ENCODE results near the gene MARCKSL1.
A peak's percentile ranks its signal among the peaks of the same experiment; 100 is the strongest.

Gene MARCKSL1

DNA sequence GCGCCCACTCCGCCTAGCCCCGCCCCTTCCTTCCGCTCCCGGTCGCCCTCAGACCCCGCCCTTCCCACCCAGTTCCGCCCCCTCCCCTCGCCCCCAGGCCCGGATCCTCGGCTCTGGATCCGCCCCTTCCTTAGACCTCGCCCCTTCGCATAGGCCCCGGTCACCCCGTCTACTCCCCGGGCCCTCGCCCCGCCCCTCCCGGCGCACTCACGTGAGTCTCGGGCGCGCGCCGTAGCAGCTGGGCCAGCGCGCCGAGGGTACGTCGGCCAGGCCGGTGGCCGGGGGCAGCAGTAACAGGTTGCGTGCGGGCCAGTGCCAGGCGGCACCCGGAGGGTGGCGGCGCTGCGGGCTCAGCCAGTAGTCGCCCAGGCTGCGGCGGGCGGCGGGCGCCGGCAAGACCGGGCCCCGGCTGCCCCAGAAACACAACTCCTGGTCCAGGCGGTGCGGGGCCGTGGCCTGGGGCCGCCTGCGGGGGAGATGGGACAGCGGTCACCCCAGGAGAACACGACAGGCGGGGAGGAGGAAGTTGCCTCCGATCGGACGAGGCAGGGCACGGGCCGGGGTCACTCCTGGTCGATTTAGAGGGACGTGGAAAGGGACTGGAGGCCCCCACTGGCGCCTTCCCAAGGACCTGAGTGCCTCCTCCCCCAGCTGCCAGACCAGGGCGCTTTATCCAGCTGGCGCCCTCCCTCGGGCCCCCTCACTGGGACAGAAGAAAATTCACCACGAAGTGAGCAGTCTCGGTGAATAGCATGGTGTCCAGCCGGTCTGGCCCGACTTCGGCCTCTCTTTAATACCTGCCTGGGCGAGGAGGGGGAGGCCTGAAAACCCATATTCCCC lies 15.6 kb upstream of the MARCKSL1 start:
- H3K36me3 ChIP-seq (ENCODE audit: control insufficient read depth, insufficient read depth, low read length) = no peaks in the 10 kb centered on the region; the same call in 1 of the 2 replicates
- H3K27me3 ChIP-seq (replicated peaks; ENCODE audit: control insufficient read depth, insufficient read depth, low read length) = no peaks in the 10 kb centered on the region
- TF ChIP-seq, protein P1, sequence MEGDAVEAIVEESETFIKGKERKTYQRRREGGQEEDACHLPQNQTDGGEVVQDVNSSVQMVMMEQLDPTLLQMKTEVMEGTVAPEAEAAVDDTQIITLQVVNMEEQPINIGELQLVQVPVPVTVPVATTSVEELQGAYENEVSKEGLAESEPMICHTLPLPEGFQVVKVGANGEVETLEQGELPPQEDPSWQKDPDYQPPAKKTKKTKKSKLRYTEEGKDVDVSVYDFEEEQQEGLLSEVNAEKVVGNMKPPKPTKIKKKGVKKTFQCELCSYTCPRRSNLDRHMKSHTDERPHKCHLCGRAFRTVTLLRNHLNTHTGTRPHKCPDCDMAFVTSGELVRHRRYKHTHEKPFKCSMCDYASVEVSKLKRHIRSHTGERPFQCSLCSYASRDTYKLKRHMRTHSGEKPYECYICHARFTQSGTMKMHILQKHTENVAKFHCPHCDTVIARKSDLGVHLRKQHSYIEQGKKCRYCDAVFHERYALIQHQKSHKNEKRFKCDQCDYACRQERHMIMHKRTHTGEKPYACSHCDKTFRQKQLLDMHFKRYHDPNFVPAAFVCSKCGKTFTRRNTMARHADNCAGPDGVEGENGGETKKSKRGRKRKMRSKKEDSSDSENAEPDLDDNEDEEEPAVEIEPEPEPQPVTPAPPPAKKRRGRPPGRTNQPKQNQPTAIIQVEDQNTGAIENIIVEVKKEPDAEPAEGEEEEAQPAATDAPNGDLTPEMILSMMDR (IDR thresholded peaks at IDR 0.05; ENCODE audit: insufficient read depth, low read length, poor library complexity, severe bottlenecking) = no peak
- peak; percentile 90 for DNase-seq (ENCODE audit: extremely low read depth, insufficient read length)
- peak overlapping the region; percentile 74 for H3K4me3 ChIP-seq (replicated peaks; ENCODE audit: low read depth, low read length)

DNA sequence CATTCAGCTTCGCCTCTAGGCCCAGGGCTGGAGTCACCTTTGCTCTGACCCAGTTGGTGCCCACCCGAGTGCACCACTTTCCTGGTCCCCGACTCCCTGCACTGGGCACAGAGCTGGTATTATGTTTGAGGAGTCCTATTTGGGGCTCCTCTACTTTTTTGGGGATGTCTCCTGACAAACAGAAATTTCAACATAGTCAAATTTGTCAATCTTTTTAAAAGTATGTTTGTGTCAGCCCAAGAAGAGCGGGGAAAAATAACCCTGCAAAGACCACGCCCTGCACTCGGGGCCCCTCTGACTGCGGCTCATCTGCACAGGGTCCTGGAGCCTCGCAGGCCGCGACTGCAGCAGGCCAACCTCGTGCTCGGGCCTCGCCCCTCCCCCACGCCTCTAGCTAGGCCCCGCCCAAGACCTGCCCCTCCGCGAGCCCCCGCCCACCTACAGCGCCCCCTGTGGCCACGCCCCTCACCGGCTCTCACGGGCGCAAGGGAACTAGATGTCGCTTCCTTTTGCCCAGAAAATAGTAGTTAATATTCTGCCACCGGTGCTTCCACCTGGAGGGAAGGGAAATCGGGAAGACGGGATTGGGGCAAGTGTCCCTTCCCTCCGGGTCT lies 14.9 kb upstream of the MARCKSL1 start:
- H3K4me3 ChIP-seq (replicated peaks; ENCODE audit: low read depth, low read length) = peak overlapping the region; percentile 74
- no peaks in the 10 kb centered on the region for H3K27me3 ChIP-seq (replicated peaks; ENCODE audit: control insufficient read depth, insufficient read depth, low read length)
- TF ChIP-seq, protein P1 (IDR thresholded peaks at IDR 0.05; ENCODE audit: insufficient read depth, low read length, poor library complexity, severe bottlenecking) = peak; percentile 75
- no peak for DNase-seq (ENCODE audit: extremely low read depth, insufficient read length)
- H3K36me3 ChIP-seq (ENCODE audit: control insufficient read depth, insufficient read depth, low read length) = no peaks in the 10 kb centered on the region; the same call in 1 of the 2 replicates

GRCh38 chr1:32349211-32349708 lies 13.2 kb upstream of the MARCKSL1 start:
- DNase-seq (ENCODE audit: extremely low read depth, insufficient read length) = no peak
- H3K4me3 ChIP-seq (replicated peaks; ENCODE audit: low read depth, low read length) = no peak overlapping the region
- TF ChIP-seq, protein P1 (IDR thresholded peaks at IDR 0.05; ENCODE audit: insufficient read depth, low read length, poor library complexity, severe bottlenecking) = no peak

DNA sequence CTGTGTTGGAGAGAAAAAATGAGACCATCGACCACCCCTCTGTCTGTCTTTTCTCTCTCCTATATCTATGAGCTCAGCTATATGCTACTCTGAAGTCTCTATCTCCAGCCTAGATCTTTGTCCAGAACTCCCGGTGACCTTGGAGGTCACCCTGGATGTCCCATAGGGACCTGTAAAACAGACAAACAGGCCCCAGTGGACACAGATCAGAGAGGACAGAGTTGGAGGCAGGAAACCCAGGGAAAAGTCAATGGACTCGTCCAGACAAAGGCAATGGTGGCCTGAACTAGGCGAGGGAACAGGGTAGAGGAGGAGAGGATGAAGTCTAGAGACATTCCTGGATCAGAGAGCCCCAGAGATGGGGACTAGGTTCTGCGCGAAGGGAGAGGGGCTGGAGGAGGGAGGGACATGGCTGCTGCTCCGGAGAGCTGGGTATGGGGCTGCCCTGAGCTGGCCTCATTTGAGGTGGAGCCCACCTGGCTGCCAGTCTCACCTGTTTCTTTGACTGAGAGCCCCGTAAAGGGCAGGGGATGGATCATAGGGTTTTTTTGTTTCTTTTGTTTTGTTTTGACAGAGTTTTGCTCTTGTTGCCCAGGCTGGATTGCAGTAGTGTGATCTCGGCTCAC lies 10.6 kb upstream of the MARCKSL1 start:
- no peaks in the 10 kb centered on the region for H3K27me3 ChIP-seq (replicated peaks; ENCODE audit: control insufficient read depth, insufficient read depth, low read length)
- H3K4me3 ChIP-seq (replicated peaks; ENCODE audit: low read depth, low read length) = no peak overlapping the region
- no peak for DNase-seq (ENCODE audit: extremely low read depth, insufficient read length)
- TF ChIP-seq, protein P1 (IDR thresholded peaks at IDR 0.05; ENCODE audit: insufficient read depth, low read length, poor library complexity, severe bottlenecking) = no peak
- H3K36me3 ChIP-seq (ENCODE audit: control insufficient read depth, insufficient read depth, low read length) = no peaks in the 10 kb centered on the region

More at GRCh38 chr1:32349211-32349708, 13.2 kb upstream of the MARCKSL1 start:
- H3K27me3 ChIP-seq (replicated peaks; ENCODE audit: control insufficient read depth, insufficient read depth, low read length) = no peaks in the 10 kb centered on the region
- no peaks in the 10 kb centered on the region; the same call in 1 of the 2 replicates for H3K36me3 ChIP-seq (ENCODE audit: control insufficient read depth, insufficient read depth, low read length)

DNA sequence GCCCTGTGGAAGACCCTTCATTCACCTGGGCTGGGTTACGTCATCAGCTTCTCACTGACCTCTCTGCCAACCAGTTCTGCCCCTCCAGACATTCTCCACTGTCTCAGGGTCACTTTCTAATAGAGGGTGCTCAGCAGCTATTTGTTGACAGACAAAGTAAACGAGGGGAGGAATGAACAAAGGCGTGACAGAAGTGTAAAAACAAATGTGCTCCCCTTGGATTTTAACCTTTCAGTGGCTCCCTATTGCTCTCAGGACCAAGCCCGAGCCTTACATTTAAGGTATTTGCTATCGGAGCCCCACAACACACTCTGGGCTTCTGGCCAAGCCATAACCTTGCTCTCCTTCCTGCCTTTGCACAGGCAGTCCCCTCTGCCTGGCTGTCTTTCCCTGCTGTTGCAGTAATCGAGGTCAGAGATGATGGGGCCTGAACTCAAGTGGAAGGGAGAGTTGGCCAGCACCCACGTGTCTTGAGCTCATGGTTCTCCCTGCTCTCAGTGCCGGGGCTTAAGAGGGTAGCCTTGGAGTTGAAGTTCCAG lies 9.3 kb upstream of the MARCKSL1 start:
- TF ChIP-seq, protein P1 (IDR thresholded peaks at IDR 0.05; ENCODE audit: insufficient read depth, low read length, poor library complexity, severe bottlenecking) = no peak
- Histone ChIP-seq H3K27me3 (replicated peaks; ENCODE audit: control insufficient read depth, insufficient read depth, low read length) (no peaks in the 10 kb centered on the region), H3K36me3 (ENCODE audit: control insufficient read depth, insufficient read depth, low read length) (no peaks in the 10 kb centered on the region), H3K4me3 (replicated peaks; ENCODE audit: low read depth, low read length) (no peak overlapping the region)
- no peak for DNase-seq (ENCODE audit: extremely low read depth, insufficient read length)
